OCI-LY1 (cell line): ENCODE measurements around the gene DDR2.

Experiments
- H2AFZ ChIP-seq: fragments of 200-600 bp; sonication (generic), shearing (Covaris generic); 2 replicates; pipeline ENCODE4 v1.6.0; 2014; ENCODE audit warnings: antibody characterized with exemption, mild to moderate bottlenecking, low read length
- H3F3A ChIP-seq: fragments of 200-600 bp; sonication (generic), shearing (Covaris generic); 2 replicates; pipeline ENCODE4 v1.6.0; 2014; ENCODE audit warnings: mild to moderate bottlenecking, antibody characterized with exemption, low read length, moderate library complexity; ENCODE audit not compliant: insufficient read depth
- H3K27ac ChIP-seq: fragments of 200-600 bp; sonication (generic); 2 replicates; pipeline ENCODE4 v1.5.1; 2014; ENCODE audit warnings: low read length, mixed run types, mild to moderate bottlenecking, low read depth; ENCODE audit not compliant: poor library complexity, severe bottlenecking
- H3K27me3 ChIP-seq: fragments of 200-600 bp; sonication (generic); 2 replicates; pipeline ENCODE4 v1.6.0; 2014; ENCODE audit warnings: antibody characterized with exemption, mild to moderate bottlenecking, low read length, moderate library complexity; ENCODE audit not compliant: insufficient read depth
- H3K36me3 ChIP-seq: fragments of 200-600 bp; sonication (generic); 2 replicates; pipeline ENCODE4 v1.6.1; 2014; ENCODE audit warnings: mild to moderate bottlenecking, antibody characterized with exemption, low read length, moderate library complexity, mixed read lengths; ENCODE audit not compliant: insufficient read depth
- H3K4me1 ChIP-seq: fragments of 200-600 bp; sonication (generic); 2 replicates; pipeline ENCODE4 v1.5.1; 2014; ENCODE audit warnings: mild to moderate bottlenecking, low read length, moderate library complexity; ENCODE audit not compliant: insufficient read depth, severe bottlenecking
- H3K4me2 ChIP-seq: fragments of 200-600 bp; sonication (generic), shearing (Covaris generic); 2 replicates; pipeline ENCODE4 v1.6.1; 2014; ENCODE audit warnings: low read length
- H3K4me3 ChIP-seq: fragments of 200-600 bp; sonication (generic); 2 replicates; pipeline ENCODE4 v1.5.1; 2014; ENCODE audit warnings: low read length, low read depth, mild to moderate bottlenecking, mixed read lengths; ENCODE audit not compliant: poor library complexity, severe bottlenecking
- H3K79me2 ChIP-seq: fragments of 200-600 bp; shearing (Covaris generic); 2 replicates; pipeline ENCODE4 v1.6.1; 2016; ENCODE audit warnings: mixed run types, low read length, mixed read lengths; ENCODE audit not compliant: insufficient read depth
- H3K9ac ChIP-seq: fragments of 200-600 bp; sonication (generic), shearing (Covaris generic); 2 replicates; pipeline ENCODE4 v1.6.1; 2014; ENCODE audit warnings: mild to moderate bottlenecking, low read length, mixed read lengths
- H3K9me2 ChIP-seq: fragments of 200-600 bp; sonication (generic), shearing (Covaris generic); 2 replicates; pipeline ENCODE4 v1.6.1; 2014; ENCODE audit warnings: low read depth, mild to moderate bottlenecking, low read length, mixed read lengths
- H3K9me3 ChIP-seq: fragments of 200-600 bp; shearing (Covaris generic); 2 replicates; pipeline ENCODE4 v1.6.1; 2014; ENCODE audit warnings: low read length, mixed read lengths
- H4K20me1 ChIP-seq: fragments of 200-600 bp; sonication (generic), shearing (Covaris generic); 2 replicates; pipeline ENCODE4 v1.6.0; 2016; ENCODE audit warnings: mild to moderate bottlenecking, low read length; ENCODE audit not compliant: insufficient read depth
- CTCF ChIP-seq: fragments of 200-600 bp; sonication (generic), shearing (Covaris generic); IDR thresholded peaks from 2 replicates; pipeline ENCODE4 v1.5.1; 2017; ENCODE audit warnings: mild to moderate bottlenecking, antibody characterized with exemption, low read length, moderate library complexity, mixed read lengths
- EZH2 ChIP-seq: fragments of 200-600 bp; sonication (generic), shearing (Covaris generic); IDR thresholded peaks from 2 replicates; pipeline ENCODE4 v1.8.0; 2017; ENCODE audit warnings: borderline replicate concordance, mixed run types, mild to moderate bottlenecking, antibody characterized with exemption, low read length, moderate library complexity, mixed read lengths

Gene DDR2

GRCh38 chr1:162680419-162681121 lies 48.3 kb downstream of the DDR2 start:
- H4K20me1 ChIP-seq = no peaks in the 10 kb centered on the region
- H3K4me1 ChIP-seq = no peaks in the 10 kb centered on the region
- H3K9me2 ChIP-seq = no peaks in the 10 kb centered on the region
- no peaks in the 10 kb centered on the region for H3F3A ChIP-seq
- no peaks in the 10 kb centered on the region for H3K9me3 ChIP-seq
- H3K4me3 ChIP-seq = no peak overlapping the region
- no peaks in the 10 kb centered on the region for H3K79me2 ChIP-seq
- H3K36me3 ChIP-seq = no peaks in the 10 kb centered on the region
- H3K9ac ChIP-seq = no peak overlapping the region
- H3K27me3 ChIP-seq = no peaks in the 10 kb centered on the region
- no peak overlapping the region for H2AFZ ChIP-seq
- no peak for TF ChIP-seq EZH2
- TF ChIP-seq CTCF = no peak
- no peak overlapping the region for H3K27ac ChIP-seq
- H3K4me2 ChIP-seq = no peak overlapping the region

GRCh38 chr1:162681122-162681436 lies 48.8 kb downstream of the DDR2 start:
- Histone ChIP-seq H3K4me2 (no peak overlapping the region), H3K27ac (no peak overlapping the region), H3K9me2 (no peaks in the 10 kb centered on the region), H3K79me2 (no peaks in the 10 kb centered on the region), H3K27me3 (no peaks in the 10 kb centered on the region), H3K4me3 (no peak overlapping the region), H3K9me3 (no peaks in the 10 kb centered on the region), H4K20me1 (no peaks in the 10 kb centered on the region), H3K9ac (no peak overlapping the region), H3K4me1 (no peaks in the 10 kb centered on the region), H2AFZ (no peak overlapping the region), H3K36me3 (no peaks in the 10 kb centered on the region), H3F3A (no peaks in the 10 kb centered on the region)
- no peak for TF ChIP-seq CTCF
- TF ChIP-seq EZH2 = no peak

GRCh38 chr1:162682013-162682419 lies 49.8 kb downstream of the DDR2 start:
- TF ChIP-seq CTCF (no peak), EZH2 (no peak)
- H3K9ac ChIP-seq = no peak overlapping the region
- no peaks in the 10 kb centered on the region for H3F3A ChIP-seq
- no peak overlapping the region for H3K4me3 ChIP-seq
- H3K4me2 ChIP-seq = no peak overlapping the region
- no peaks in the 10 kb centered on the region for H3K79me2 ChIP-seq
- H3K4me1 ChIP-seq = no peaks in the 10 kb centered on the region
- no peaks in the 10 kb centered on the region for H3K27me3 ChIP-seq
- no peaks in the 10 kb centered on the region for H4K20me1 ChIP-seq
- no peaks in the 10 kb centered on the region for H3K9me2 ChIP-seq
- H3K9me3 ChIP-seq = no peaks in the 10 kb centered on the region
- H3K27ac ChIP-seq = no peak overlapping the region
- H2AFZ ChIP-seq = no peak overlapping the region
- H3K36me3 ChIP-seq = no peaks in the 10 kb centered on the region
